ENCODE data around the gene C1GALT1. TPM values are rescaled to one million over a fixed set of nuclear protein-coding genes. Genes with fewer than 3 reads are reported as not detected.

Gene C1GALT1
- total and polyA plus RNA-seq, 9 of the 15 experiments (the other 6 are each of a cell fraction or from before 2014, with no cell fraction given), result 5.0 to 33.2 (median 24.1) TPM

- BruUV-seq (replicated peaks), result no TSS peak
- CTCF ChIA-PET (ENCODE audit: low intra/inter-chr PET ratio), result no interaction called here
- in situ Hi-C loops (cut with MboI), result no loop called here
Measured at GRCh38 chr7:7276161-7276560, 93.8 kb downstream of the C1GALT1 start.

More at GRCh38 chr7:7276161-7276560, 93.8 kb downstream of the C1GALT1 start:
- H4K20me1 ChIP-seq (replicated peaks; ENCODE audit: control insufficient read depth, insufficient read depth, low read length), result no peaks in the 10 kb centered on the region
- H3K36me3 ChIP-seq (ENCODE audit: control insufficient read depth, insufficient read depth, low read length), result no peaks in the 10 kb centered on the region
- H3K9me1 ChIP-seq (ENCODE audit: control insufficient read depth, insufficient read depth, low read length), result no peaks in the 10 kb centered on the region
- H3K9ac ChIP-seq (ENCODE audit: insufficient read depth in 1 of 2, low read depth in 2 of 2, low read length in 2 of 2), result no peak overlapping the region
- ATAC-seq (no peak), FAIRE-seq (no peak), DNase-seq (ENCODE audit: extremely low read depth in 1 of 4, low spot score in 3 of 4) (no peak)
- no peak overlapping the region for H2AFZ ChIP-seq (ENCODE audit: low read depth, low read length)
- WGBS (ENCODE audit: insufficient coverage, low coverage, missing lambda C conversion rate), result 2% methylated on average over 3 of the region's 3 CpGs
- H3K27me3 ChIP-seq (ENCODE audit: control insufficient read depth in 2 of 2, insufficient read depth in 2 of 2, low read length in 2 of 2), result 0 out of 5 replicates have a peak, but pooled peaks cover 0 to 3% of the 10 kb centered on the region in 2 experiments
- intact Hi-C loops (cut with micrococcal nuclease), result no loop called here
- no peak overlapping the region for H3K4me3 ChIP-seq
- H3K79me2 ChIP-seq (ENCODE audit: control insufficient read depth, insufficient read depth, low read length), result no peaks in the 10 kb centered on the region
- no peak overlapping the region for H3K4me2 ChIP-seq (ENCODE audit: insufficient read depth, low read length)
- TF ChIP-seq CREM (IDR thresholded peaks at IDR 0.05; ENCODE audit: low read depth), result no peak
- TF ChIP-seq PHF20 (IDR thresholded peaks at IDR 0.05; ENCODE audit: partially characterized antibody), result no peak
- TF ChIP-seq, protein P1, sequence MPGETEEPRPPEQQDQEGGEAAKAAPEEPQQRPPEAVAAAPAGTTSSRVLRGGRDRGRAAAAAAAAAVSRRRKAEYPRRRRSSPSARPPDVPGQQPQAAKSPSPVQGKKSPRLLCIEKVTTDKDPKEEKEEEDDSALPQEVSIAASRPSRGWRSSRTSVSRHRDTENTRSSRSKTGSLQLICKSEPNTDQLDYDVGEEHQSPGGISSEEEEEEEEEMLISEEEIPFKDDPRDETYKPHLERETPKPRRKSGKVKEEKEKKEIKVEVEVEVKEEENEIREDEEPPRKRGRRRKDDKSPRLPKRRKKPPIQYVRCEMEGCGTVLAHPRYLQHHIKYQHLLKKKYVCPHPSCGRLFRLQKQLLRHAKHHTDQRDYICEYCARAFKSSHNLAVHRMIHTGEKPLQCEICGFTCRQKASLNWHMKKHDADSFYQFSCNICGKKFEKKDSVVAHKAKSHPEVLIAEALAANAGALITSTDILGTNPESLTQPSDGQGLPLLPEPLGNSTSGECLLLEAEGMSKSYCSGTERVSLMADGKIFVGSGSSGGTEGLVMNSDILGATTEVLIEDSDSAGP (CRISPR knock-in tag; IDR thresholded peaks at IDR 0.05), result no peak
- TF ChIP-seq, protein P2, sequence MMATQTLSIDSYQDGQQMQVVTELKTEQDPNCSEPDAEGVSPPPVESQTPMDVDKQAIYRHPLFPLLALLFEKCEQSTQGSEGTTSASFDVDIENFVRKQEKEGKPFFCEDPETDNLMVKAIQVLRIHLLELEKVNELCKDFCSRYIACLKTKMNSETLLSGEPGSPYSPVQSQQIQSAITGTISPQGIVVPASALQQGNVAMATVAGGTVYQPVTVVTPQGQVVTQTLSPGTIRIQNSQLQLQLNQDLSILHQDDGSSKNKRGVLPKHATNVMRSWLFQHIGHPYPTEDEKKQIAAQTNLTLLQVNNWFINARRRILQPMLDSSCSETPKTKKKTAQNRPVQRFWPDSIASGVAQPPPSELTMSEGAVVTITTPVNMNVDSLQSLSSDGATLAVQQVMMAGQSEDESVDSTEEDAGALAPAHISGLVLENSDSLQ (IDR thresholded peaks at IDR 0.05), result no peak
- TF ChIP-seq CHD2 (IDR thresholded peaks at IDR 0.05; ENCODE audit: low read depth, low read length), result no peak
- TF ChIP-seq BCOR (IDR thresholded peaks at IDR 0.05), result no peak
- TF ChIP-seq U2AF2 (optimal IDR thresholded peaks at IDR 0.05; ENCODE audit: low read depth, low read length), result no peak
- TF ChIP-seq, protein P3, sequence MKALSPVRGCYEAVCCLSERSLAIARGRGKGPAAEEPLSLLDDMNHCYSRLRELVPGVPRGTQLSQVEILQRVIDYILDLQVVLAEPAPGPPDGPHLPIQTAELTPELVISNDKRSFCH (CRISPR knock-in tag; IDR thresholded peaks at IDR 0.05), result no peak
- TF ChIP-seq, protein P3 (tag; IDR thresholded peaks at IDR 0.05), result no peak
- no peak for TF ChIP-seq CBFB (CRISPR knock-in tag; IDR thresholded peaks at IDR 0.05)
- TF ChIP-seq MXI1 (IDR thresholded peaks at IDR 0.05; ENCODE audit: low read depth, low read length), result no peak
- no peak for TF ChIP-seq ZNF217 (CRISPR knock-in tag; IDR thresholded peaks at IDR 0.05)
- no peak for TF ChIP-seq LCOR (CRISPR knock-in tag; IDR thresholded peaks at IDR 0.05)
- POLR2A ChIA-PET, result interaction anchor here (0.8 kb wide), 1 partner anchor 369 kb away, joined by 3 read pairs; no protein-coding TSS in a partner anchor
- no peaks in the 10 kb centered on the region for H3K9me3 ChIP-seq (replicated peaks; ENCODE audit: control insufficient read depth, insufficient read depth, low read depth, low read length)
- no peak overlapping the region for H3K27ac ChIP-seq (ENCODE audit: extremely low read depth, low read depth, low read length)
- H3K4me1 ChIP-seq (replicated peaks in 1 of 2; ENCODE audit: control insufficient read depth in 2 of 2, insufficient read depth in 2 of 2, low read length in 2 of 2), result no peaks in the 10 kb centered on the region

Measured in K562 (cell line).